Hair follicle dermal papilla cell (primary cell): ENCODE results near the gene PSMB4. TPM values are rescaled to one million over a fixed set of nuclear protein-coding genes. Genes with fewer than 3 reads are reported as not detected.

Source experiments
- small RNA-seq: library from RNA; depleted of rRNA; stranded (forward); fragments of <200 nt; gene quantifications from one replicate; pipeline ENCODE3, GENCODE V24; 2012
- total RNA-seq: library from RNA; depleted of rRNA; stranded (reverse); fragments of >200 nt; gene quantifications from 2 replicates; pipeline ENCODE4 v1.2.3, GENCODE V29; 2012

PSMB4 gene
- total RNA-seq = 204 and 248 TPM in 2 replicates

GRCh38 chr1:151399324-151400171 is at the start of gene PSMB4:
Gene PSMB4 (plus strand): TSS chr1:151399573. CDS start chr1:151399588, 15 bp downstream.

GRCh38 chr1:151372058-151372934 is 27.1 kb upstream of the PSMB4 start, which contains the start of gene SELENBP1:
Gene SELENBP1 (minus strand): TSS chr1:151372705. CDS start chr1:151372641, 64 bp downstream.

Small RNA genes lying within 50 kb of the gene (small RNA-seq; reads per million reads assigned to genes)
- gene RNY4P25 = not detected

Other genes with a start within 250 kb of the PSMB4 start
- gene TNFAIP8L2, start 242.9 kb upstream of the PSMB4 start, total RNA-seq = not detected in 2 replicates
- gene LYSMD1, start 233.7 kb upstream of the PSMB4 start, total RNA-seq = 7.0 and 8.7 TPM in 2 replicates
- 22.2 and 29.0 TPM in 2 replicates for gene SCNM1, start 233.4 kb upstream of the PSMB4 start, total RNA-seq
- gene TMOD4, start 223.6 kb upstream of the PSMB4 start, total RNA-seq = 0.81 and 1.6 TPM in 2 replicates
- gene VPS72, start 209.4 kb upstream of the PSMB4 start, total RNA-seq = 42.8 and 45.5 TPM in 2 replicates
- 117 and 146 TPM in 2 replicates for gene PIP5K1A, start 201.0 kb upstream of the PSMB4 start, total RNA-seq
- 92.5 and 96.8 TPM in 2 replicates for gene PSMD4, start 144.8 kb upstream of the PSMB4 start, total RNA-seq
- 23.3 and 27.4 TPM in 2 replicates for gene ZNF687, start 117.3 kb upstream of the PSMB4 start, total RNA-seq
- 92.2 and 93.9 TPM in 2 replicates for gene PI4KB, start 72.2 kb upstream of the PSMB4 start, total RNA-seq
- 31.3 and 33.4 TPM in 2 replicates for gene RFX5, start 52.3 kb upstream of the PSMB4 start, total RNA-seq
- gene SELENBP1, start 26.9 kb upstream of the PSMB4 start, total RNA-seq = 43.8 and 51.8 TPM in 2 replicates
- 28.9 and 46.9 TPM in 2 replicates for gene POGZ, start 59.9 kb downstream of the PSMB4 start, total RNA-seq
- gene CGN, start 111.8 kb downstream of the PSMB4 start, total RNA-seq = 0.12 TPM in 1 of 2 replicates, not detected in the other
- 14.8 and 24.7 TPM in 2 replicates for gene TUFT1, start 140.7 kb downstream of the PSMB4 start, total RNA-seq
- 27.3 and 28.7 TPM in 2 replicates for gene SNX27, start 212.5 kb downstream of the PSMB4 start, total RNA-seq